Activated naive CD8-positive, alpha-beta T cell treated with anti-CD3 and anti-CD28 coated beads, Interleukin-2, amount 10 ng/mL, durations not matched to agents 7 days and 5 days (primary cell): Measurements from ENCODE around the gene CTNNBL1. TPM values are rescaled to one million over a fixed set of nuclear protein-coding genes. Genes with fewer than 3 reads are reported as not detected.

Experiments used
- ATAC-seq: fragments of 150-1000 bp; cut with Tn5 transposase; one replicate; pipeline ENCODE4 v1.10.0; 2021; ENCODE audit warnings: low read depth, moderate library complexity
- POLR2A ChIA-PET: fragments of 350-600 bp; sonication (Branson Sonifier 250); formaldehyde crosslinking; loops from one replicate; lab custom pipeline; 2021; ENCODE audit warnings: antibody characterized with exemption; lab: Charles Lee
- DNase-seq: peaks from one replicate; pipeline ENCODE4 v3.0.0; 2021
- H3K27ac Mint-ChIP-seq: one replicate; pipeline ENCODE4 v1.8.0; 2022; ENCODE audit warnings: mild to moderate bottlenecking, mixed read lengths
- H3K27me3 Mint-ChIP-seq: one replicate; pipeline ENCODE4 v1.8.0; 2022; ENCODE audit warnings: mild to moderate bottlenecking, moderate library complexity, mixed read lengths
- H3K36me3 Mint-ChIP-seq: one replicate; pipeline ENCODE4 v1.8.0; 2021; ENCODE audit warnings: mild to moderate bottlenecking, mixed read lengths
- H3K4me1 Mint-ChIP-seq: one replicate; pipeline ENCODE4 v1.8.0; 2021; ENCODE audit warnings: mixed read lengths
- H3K4me3 Mint-ChIP-seq: one replicate; pipeline ENCODE4 v1.8.0; 2022; ENCODE audit warnings: mild to moderate bottlenecking, moderate library complexity, mixed read lengths
- H3K9me3 Mint-ChIP-seq: one replicate; pipeline ENCODE4 v1.8.0; 2021; ENCODE audit warnings: mixed read lengths
- total RNA-seq, 2 experiments: library from RNA; stranded (reverse); gene quantifications; one replicate each; pipeline ENCODE4 v1.2.3, GENCODE V29; 2021

Gene CTNNBL1
- total RNA-seq, 2 experiments from 2014 or later: 62.3 to 66.7 TPM

DNA sequence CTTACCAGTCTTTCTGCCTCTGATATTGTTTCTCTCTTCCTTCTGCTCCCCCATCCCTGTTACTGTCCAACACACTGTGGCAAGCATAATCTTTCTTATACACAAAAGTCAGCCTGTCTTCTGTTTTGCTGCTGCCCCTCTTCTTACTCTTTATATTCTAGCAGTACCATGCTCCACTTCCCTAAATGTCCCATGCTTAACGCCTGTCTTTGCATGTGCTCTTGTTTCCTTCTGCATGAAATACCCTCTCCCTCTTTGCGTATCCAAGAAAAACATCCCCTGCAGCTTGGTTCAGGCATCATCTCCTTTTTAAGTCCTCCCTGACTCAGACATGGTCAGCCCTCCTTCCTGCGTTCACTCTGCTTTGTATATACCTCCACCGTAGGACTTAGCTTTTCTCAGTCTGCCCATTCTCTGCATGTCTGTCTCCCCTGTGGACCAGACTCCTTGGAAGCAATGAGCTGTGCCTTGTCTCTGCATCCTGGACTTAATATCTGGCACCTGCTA lies 103.9 kb downstream of the CTNNBL1 start:
- DNase-seq (no peak), ATAC-seq (no peak)
- POLR2A ChIA-PET: no interaction called here
- peaks cover 29% of the 10 kb centered on the region for H3K36me3 Mint-ChIP-seq
- H3K27ac Mint-ChIP-seq: no peak overlapping the region
- H3K4me3 Mint-ChIP-seq: no peak overlapping the region
- no peaks in the 10 kb centered on the region for H3K9me3 Mint-ChIP-seq
- H3K27me3 Mint-ChIP-seq: no peaks in the 10 kb centered on the region
- no peaks in the 10 kb centered on the region for H3K4me1 Mint-ChIP-seq

DNA sequence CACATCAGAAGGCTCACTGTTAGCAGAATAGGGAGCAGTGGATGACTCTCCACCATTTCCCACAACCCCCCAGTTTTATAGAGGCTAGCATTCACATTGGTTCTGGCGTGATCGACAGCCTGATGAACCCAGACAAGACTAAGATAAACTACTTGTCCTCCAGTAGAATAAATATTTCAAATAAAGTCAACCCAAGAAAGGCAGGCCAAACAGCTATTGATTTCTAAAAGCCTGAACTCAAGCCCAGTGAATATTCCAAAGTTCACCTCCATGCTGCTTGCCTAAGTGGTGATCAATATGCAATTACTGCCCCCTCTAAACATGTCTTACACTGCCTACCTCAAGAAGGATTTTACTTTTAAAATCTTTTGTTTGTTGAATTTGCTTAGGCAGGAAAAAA lies 104.5 kb downstream of the CTNNBL1 start:
- no peak overlapping the region for H3K4me3 Mint-ChIP-seq
- ATAC-seq: no peak
- H3K27ac Mint-ChIP-seq: no peak overlapping the region
- peaks cover 29% of the 10 kb centered on the region for H3K36me3 Mint-ChIP-seq
- H3K4me1 Mint-ChIP-seq: no peaks in the 10 kb centered on the region
- POLR2A ChIA-PET: no interaction called here
- no peaks in the 10 kb centered on the region for H3K27me3 Mint-ChIP-seq
- no peaks in the 10 kb centered on the region for H3K9me3 Mint-ChIP-seq
- no peak for DNase-seq

DNA sequence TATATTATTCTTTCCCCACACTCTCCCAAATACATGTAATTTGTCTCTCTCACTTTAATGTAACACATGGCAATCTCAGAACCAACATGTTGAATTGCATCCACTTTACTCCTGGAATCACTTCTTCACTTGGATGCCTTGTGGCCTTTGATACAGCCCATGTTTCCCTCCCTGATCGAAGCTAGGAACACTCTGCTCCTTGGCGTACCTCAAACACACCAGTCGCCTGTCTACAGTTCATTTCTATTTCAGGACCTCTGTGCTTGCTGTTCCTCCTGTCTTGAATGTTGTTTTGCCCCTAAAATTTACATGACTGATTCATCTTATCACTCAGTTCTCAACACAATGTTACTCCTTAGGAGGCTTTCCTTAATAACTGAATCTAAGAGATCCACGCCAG lies 106.8 kb downstream of the CTNNBL1 start:
- no peaks in the 10 kb centered on the region for H3K9me3 Mint-ChIP-seq
- no peak for DNase-seq
- no peak for ATAC-seq
- no peak overlapping the region for H3K4me3 Mint-ChIP-seq
- H3K27ac Mint-ChIP-seq: no peak overlapping the region
- peaks cover 5% of the 10 kb centered on the region for H3K4me1 Mint-ChIP-seq
- H3K27me3 Mint-ChIP-seq: no peaks in the 10 kb centered on the region
- peaks cover 21% of the 10 kb centered on the region for H3K36me3 Mint-ChIP-seq
- POLR2A ChIA-PET: no interaction called here

DNA sequence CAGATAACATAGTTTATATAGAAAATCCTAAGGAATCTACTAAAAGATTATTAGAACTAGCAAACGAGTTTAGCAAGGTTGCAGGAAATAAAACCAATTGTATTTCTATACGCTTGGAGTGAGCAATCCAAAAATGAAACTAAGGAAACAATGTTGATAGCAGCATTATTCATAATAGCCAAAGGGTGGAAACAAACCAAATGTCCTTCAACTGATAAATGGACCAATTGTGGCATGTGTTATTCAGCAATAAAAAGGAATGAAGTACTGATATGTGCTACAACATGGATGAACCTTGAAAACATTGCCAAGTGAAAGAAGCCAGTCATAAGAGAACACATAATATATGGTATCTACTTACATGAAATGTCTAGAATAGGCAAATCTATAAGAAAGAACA lies 108.1 kb downstream of the CTNNBL1 start:
- H3K36me3 Mint-ChIP-seq: peaks cover 19% of the 10 kb centered on the region
- no peak overlapping the region for H3K4me3 Mint-ChIP-seq
- ATAC-seq: no peak
- POLR2A ChIA-PET: no interaction called here
- no peak for DNase-seq
- H3K27ac Mint-ChIP-seq: no peak overlapping the region
- H3K9me3 Mint-ChIP-seq: no peaks in the 10 kb centered on the region
- H3K27me3 Mint-ChIP-seq: no peaks in the 10 kb centered on the region
- peaks cover 5% of the 10 kb centered on the region for H3K4me1 Mint-ChIP-seq

DNA sequence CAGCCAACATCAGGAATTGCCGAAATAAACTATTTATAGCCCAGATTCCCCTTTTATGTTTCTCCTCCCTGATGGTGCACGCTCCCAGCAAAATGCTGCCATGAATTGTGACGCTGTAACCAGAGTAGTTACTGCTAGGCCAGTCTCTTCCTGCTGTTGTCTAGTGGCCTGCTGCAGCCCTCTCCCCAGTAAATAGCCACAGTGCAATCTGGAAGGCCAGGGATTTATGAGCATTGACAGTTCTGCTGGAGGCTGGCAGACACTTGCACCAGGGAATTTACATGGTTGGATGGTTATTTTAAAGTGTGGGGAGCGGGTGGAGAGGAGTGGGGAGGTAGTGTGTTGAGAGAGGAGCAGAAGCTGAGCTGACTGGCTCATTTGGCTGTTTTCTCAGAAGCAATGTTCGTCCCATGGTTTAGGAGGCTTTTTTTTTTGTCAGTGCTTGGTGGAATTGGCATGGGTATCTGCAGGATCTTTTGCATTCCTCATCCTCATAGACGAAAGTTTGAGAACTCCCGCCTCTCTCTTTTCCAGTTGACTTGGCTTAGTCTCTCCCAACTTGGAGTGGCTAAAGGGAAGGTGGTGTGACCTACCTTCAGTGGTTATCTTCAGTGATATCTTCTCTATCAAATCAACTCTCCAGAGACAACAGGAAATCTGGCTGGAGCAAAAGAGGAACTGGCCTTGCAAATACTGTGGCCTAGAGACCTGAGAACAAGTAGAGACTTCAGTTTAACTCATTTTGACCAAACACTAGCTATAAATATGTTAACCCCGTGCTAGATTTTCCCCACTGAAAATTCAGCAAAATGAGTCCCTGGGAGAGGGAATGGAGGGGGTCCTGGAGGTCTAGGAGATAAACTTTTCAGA lies 109.8 kb downstream of the CTNNBL1 start:
- H3K27ac Mint-ChIP-seq: no peak overlapping the region
- H3K27me3 Mint-ChIP-seq: no peaks in the 10 kb centered on the region
- no peaks in the 10 kb centered on the region for H3K9me3 Mint-ChIP-seq
- ATAC-seq: no peak
- peaks cover 19% of the 10 kb centered on the region for H3K36me3 Mint-ChIP-seq
- DNase-seq: no peak
- H3K4me1 Mint-ChIP-seq: peaks cover 5% of the 10 kb centered on the region
- no peak overlapping the region for H3K4me3 Mint-ChIP-seq
- POLR2A ChIA-PET: no interaction called here

DNA sequence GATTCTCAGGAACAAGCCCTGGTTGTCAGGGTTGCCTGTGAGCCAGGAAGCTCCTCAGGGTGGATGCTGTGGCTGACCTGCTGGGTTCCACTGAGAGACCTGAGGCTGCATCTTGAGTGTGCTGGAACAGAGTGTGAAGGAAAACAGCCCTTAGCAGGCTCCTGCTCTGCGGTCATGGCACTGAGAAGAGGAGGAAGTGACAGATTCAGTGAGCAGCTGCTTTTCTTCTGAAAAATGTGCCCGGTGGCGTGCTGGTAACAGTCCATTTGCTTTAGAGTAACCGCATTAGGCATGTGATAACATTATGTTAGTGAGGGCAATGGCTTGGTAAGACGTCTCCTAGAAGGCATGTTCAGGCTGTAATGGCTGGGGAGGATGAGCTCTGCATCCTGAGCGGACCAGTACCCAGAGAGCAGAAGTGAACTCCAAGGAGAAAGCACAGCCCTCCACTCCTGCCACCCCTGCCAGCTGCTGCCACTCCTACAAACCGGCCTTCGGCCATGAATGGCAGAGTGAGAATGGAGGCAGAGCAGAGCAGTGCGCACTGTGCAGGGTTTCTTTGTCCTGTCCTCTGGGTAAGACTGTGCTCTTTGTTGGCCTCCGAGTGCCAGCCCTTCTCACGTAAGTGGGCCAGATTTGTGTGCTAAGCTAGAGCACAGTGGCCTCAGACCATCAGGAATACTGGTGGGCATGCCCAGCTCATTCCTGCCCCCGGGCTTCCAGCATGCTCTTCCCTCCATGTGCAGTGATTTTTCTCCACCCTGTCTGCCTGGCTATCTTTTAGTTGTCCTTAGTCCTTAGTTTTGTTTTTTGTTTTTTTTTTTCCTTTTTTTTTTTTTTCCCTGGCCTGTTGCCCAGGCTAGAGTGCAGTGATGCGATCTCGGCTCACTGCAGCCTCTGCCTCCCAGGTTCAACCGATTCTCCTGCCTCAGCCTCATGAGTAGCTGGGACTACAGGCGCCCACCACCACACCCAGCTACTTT lies 111.0 kb downstream of the CTNNBL1 start:
- POLR2A ChIA-PET: no interaction called here
- H3K36me3 Mint-ChIP-seq: peaks cover 25% of the 10 kb centered on the region
- peak; percentile 39 for ATAC-seq
- peak overlapping the region; percentile 43 for H3K27ac Mint-ChIP-seq
- H3K9me3 Mint-ChIP-seq: no peaks in the 10 kb centered on the region
- peaks cover 5% of the 10 kb centered on the region for H3K4me1 Mint-ChIP-seq
- no peaks in the 10 kb centered on the region for H3K27me3 Mint-ChIP-seq
- H3K4me3 Mint-ChIP-seq: no peak overlapping the region
- DNase-seq: no peak

DNA sequence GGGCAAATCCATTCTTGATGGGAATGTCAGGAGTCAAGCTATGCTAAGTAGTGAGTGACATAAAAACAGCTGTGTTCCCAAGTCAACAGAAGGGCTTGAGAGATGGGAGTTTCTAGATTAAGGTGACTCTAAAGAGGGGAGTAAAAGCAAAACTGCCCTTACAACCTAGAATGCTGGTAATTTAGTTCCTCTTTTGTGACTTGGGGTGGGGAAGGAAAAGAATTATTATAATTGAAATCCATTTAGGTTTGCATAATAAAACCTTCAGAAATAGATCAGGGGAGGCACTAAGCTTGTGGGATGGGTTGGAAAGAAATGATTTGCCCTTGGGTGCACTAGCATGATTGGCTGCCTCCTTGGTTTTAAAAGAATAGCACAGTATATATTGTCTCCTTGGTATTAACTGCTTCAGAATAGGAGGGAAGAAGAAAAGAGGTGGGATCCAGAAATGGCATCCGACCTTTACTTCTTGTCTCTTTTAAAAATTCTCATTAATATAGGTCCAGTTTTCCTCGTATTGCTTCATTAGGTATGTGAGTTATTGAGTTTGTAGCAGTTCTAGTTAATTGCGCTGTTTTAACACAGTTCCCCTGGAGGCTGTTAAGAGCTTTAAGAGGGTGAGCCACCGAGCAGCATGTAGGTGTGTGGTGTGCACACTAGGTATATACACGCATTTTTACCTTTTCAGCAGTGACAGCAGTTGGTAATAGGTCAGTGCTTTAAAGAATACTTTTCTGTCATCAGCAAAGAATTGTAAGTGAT lies 113.8 kb downstream of the CTNNBL1 start:
- H3K36me3 Mint-ChIP-seq: peaks cover 25% of the 10 kb centered on the region
- no peak overlapping the region for H3K27ac Mint-ChIP-seq
- POLR2A ChIA-PET: no interaction called here
- no peaks in the 10 kb centered on the region for H3K27me3 Mint-ChIP-seq
- H3K9me3 Mint-ChIP-seq: no peaks in the 10 kb centered on the region
- ATAC-seq: no peak
- H3K4me3 Mint-ChIP-seq: no peak overlapping the region
- peaks cover 5% of the 10 kb centered on the region for H3K4me1 Mint-ChIP-seq
- no peak for DNase-seq

DNA sequence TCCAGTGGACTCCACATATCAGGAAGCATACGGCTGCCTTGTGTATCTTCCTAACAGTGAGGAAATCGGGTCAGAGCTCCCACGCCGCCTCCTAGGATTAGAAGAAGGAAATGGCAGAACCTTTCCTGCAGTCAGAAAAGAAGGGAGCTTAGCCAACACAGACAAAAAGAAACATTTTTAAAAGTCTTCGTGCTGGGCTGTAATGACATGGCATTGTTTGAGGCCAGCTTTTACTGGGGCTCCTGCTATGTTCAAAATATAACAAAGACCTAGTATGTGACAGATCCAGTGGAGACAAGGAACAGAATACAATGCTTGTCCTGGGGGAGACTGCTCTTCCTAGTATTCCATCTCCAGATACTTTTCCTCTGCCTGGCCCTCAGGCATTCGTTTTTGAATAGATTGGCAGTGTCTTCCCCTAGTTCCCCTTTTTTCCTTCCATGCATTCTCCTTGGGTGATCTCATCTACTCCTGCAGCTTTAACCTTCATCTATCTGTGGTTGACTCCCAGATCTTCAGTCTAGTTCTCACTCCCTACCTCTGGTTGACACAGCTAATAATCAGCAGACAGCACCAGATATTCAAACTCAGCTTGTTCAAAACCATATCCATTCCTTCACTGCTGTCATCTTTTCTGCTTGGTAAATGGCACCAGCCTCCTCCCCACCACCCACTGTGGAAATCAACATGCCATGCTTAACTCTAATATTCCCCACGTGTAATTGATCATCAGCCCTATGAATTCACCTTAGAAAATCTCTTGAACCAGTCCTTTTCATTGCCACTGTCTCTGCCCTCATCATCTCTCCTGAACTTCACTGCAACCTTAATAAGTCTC lies 114.6 kb downstream of the CTNNBL1 start:
- H3K4me1 Mint-ChIP-seq: peaks cover 5% of the 10 kb centered on the region
- H3K27ac Mint-ChIP-seq: no peak overlapping the region
- H3K4me3 Mint-ChIP-seq: no peak overlapping the region
- ATAC-seq (no peak), DNase-seq (no peak)
- no peaks in the 10 kb centered on the region for H3K9me3 Mint-ChIP-seq
- peaks cover 23% of the 10 kb centered on the region for H3K36me3 Mint-ChIP-seq
- no peaks in the 10 kb centered on the region for H3K27me3 Mint-ChIP-seq
- POLR2A ChIA-PET: no interaction called here

DNA sequence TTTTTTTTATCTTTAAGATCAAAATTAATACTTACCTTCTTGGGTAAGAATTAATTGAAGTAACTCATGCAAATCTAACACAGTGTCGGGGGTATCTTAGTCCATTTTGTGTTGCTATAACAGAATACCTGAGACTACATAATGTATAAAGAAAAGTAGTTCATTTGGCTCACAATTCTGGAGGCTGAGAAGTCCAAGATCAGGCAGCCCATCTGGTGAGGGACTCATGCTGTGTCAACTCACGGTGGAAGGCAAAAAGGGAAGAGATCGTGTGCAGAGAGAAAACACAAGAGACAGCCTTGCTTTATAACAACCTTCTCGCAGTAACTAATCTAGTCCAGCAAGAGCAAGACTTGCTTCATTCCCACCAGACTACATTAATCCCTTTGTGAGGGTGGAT lies 116.2 kb downstream of the CTNNBL1 start:
- no peak overlapping the region for H3K4me3 Mint-ChIP-seq
- no peak overlapping the region for H3K27ac Mint-ChIP-seq
- no peaks in the 10 kb centered on the region for H3K27me3 Mint-ChIP-seq
- peaks cover 19% of the 10 kb centered on the region for H3K36me3 Mint-ChIP-seq
- H3K4me1 Mint-ChIP-seq: peaks cover 3% of the 10 kb centered on the region
- no peak for DNase-seq
- no peak for ATAC-seq
- POLR2A ChIA-PET: no interaction called here
- H3K9me3 Mint-ChIP-seq: no peaks in the 10 kb centered on the region

DNA sequence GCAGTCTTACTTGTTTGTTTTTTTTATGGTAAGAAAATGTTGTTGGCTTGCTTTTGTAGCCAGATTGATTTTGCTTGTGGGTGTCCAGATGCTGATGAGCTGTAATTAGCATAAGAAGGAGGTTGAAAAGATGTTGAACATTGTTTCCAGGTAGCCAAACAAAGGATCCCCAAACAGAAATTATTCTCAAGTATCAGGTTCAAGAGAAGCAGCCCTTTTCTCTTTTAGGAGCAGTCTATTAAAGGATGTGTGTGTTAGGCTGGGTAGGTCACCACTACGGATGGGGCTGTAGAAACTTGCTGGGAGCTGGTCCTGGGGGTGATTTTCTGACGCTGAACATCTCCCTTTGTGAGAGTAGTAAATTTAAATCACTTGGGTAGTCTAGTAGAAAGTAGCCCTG lies 122.2 kb downstream of the CTNNBL1 start:
- Mint-ChIP-seq H3K4me1 (peaks cover 3% of the 10 kb centered on the region), H3K27me3 (no peaks in the 10 kb centered on the region), H3K4me3 (no peak overlapping the region), H3K27ac (no peak overlapping the region), H3K36me3 (peaks cover 7% of the 10 kb centered on the region), H3K9me3 (no peaks in the 10 kb centered on the region)
- ATAC-seq (no peak), DNase-seq (no peak)
- POLR2A ChIA-PET: no interaction called here

DNA sequence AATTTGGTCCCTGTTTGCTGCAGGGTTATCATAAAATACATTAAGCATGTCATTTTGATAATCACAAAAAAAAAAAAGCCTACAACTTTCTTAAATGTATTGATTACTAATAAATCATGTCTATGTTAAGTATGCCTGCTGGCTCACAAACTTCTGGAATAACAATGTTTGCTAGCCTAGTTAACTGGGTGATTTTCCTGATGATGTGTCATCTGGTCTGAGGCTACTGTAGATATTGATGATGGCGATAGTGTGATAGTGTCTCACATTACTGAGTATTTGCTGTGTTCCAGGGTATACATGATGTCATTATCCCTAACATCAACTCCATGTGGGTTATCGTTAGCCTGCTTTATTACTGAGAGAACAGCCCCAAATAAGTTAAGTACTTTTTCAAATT lies 122.9 kb downstream of the CTNNBL1 start:
- Mint-ChIP-seq H3K4me1 (peaks cover 3% of the 10 kb centered on the region), H3K9me3 (no peaks in the 10 kb centered on the region), H3K27ac (no peak overlapping the region), H3K27me3 (no peaks in the 10 kb centered on the region), H3K36me3 (peaks cover 7% of the 10 kb centered on the region), H3K4me3 (no peak overlapping the region)
- POLR2A ChIA-PET: no interaction called here
- DNase-seq (no peak), ATAC-seq (no peak)

DNA sequence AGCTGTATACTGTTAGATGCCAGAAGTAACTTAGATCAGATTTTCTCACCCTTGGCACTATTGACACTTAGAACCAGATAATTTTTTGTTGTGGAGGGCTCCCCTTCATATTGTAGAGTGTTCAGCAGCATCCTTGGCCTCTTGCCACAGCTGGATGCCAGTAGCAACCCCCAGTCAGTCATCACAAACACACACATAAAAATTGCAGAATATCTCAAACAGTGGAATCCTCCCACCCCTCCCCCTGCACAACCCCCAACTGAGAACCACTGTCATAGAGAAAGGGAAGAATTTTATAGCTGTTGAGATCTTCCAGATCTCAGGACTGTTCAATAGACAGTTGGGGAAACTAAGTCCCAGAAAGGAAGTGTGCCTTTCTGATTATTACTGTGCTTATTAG lies 127.9 kb downstream of the CTNNBL1 start:
- Mint-ChIP-seq H3K9me3 (no peaks in the 10 kb centered on the region), H3K4me3 (no peak overlapping the region), H3K27ac (no peak overlapping the region), H3K36me3 (peaks cover 5% of the 10 kb centered on the region), H3K4me1 (no peaks in the 10 kb centered on the region), H3K27me3 (no peaks in the 10 kb centered on the region)
- DNase-seq (no peak), ATAC-seq (no peak)
- POLR2A ChIA-PET: no interaction called here
